CD4-positive, CD25-positive, alpha-beta regulatory T cell (primary cell): ENCODE measurements around the gene MPG. TPM values are rescaled to one million over a fixed set of nuclear protein-coding genes. Genes with fewer than 3 reads are reported as not detected.

Experiments used
- ATAC-seq, 2 donors: fragments of 150-1000 bp; cut with Tn5 transposase; one replicate each; pipeline ENCODE4 v1.10.0; 2021; ENCODE audit warnings: low read depth in 2 of 2, moderate number of reproducible peaks in 2 of 2, moderate library complexity in 1 of 2
- DNase-seq, 3 donors: peaks; one replicate each; pipeline versions ENCODE4 v3.0.0 to v3.0.0-alpha.2; 2012 to 2022; ENCODE audit warnings: mixed read lengths in 1 of 3
- H3K27ac ChIP-seq: one replicate; pipeline ENCODE4 v1.7.0; 2013; ENCODE audit warnings: mild to moderate bottlenecking, low read length; ENCODE audit not compliant: insufficient read depth, poor library complexity, severe bottlenecking
- H3K27me3 ChIP-seq: one replicate; pipeline ENCODE4 v1.7.0; 2013; ENCODE audit warnings: low read length; ENCODE audit not compliant: control insufficient read depth, insufficient read depth
- H3K36me3 ChIP-seq: one replicate; pipeline ENCODE4 v1.7.0; 2013; ENCODE audit warnings: mild to moderate bottlenecking, low read length, moderate library complexity; ENCODE audit not compliant: control insufficient read depth, insufficient read depth
- H3K4me1 ChIP-seq: 2 replicates; pipeline ENCODE4 v1.7.0; 2013; ENCODE audit warnings: mild to moderate bottlenecking, low read length; ENCODE audit not compliant: insufficient read depth, control insufficient read depth, poor library complexity, severe bottlenecking
- H3K4me3 ChIP-seq: one replicate; pipeline ENCODE4 v1.7.0; 2013; ENCODE audit warnings: low read depth, mild to moderate bottlenecking, low read length, moderate library complexity
- H3K9me3 ChIP-seq, 2 experiments: 1 replicate in 1 of 2; 2 replicates in 1 of 2; pipeline ENCODE4 v1.7.0; 2013; ENCODE audit warnings: low read length in 2 of 2, mild to moderate bottlenecking in 1 of 2, moderate library complexity in 1 of 2; ENCODE audit not compliant: control insufficient read depth in 2 of 2
- H3K27ac Mint-ChIP-seq, 3 donors: one replicate each; pipeline ENCODE4 v1.8.0; 2020 to 2022; ENCODE audit warnings: mild to moderate bottlenecking in 3 of 3, mixed read lengths in 3 of 3, moderate library complexity in 2 of 3
- H3K27me3 Mint-ChIP-seq: one replicate; pipeline ENCODE4 v1.8.0; 2022; ENCODE audit warnings: mild to moderate bottlenecking, mixed read lengths
- H3K36me3 Mint-ChIP-seq: one replicate; pipeline ENCODE4 v1.8.0; 2020; ENCODE audit warnings: mixed read lengths
- H3K4me1 Mint-ChIP-seq, 4 donors: one replicate each; pipeline ENCODE4 v1.8.0; 2020 to 2022; ENCODE audit warnings: mixed read lengths in 4 of 4, mild to moderate bottlenecking in 1 of 4
- H3K4me3 Mint-ChIP-seq, 4 donors: one replicate each; pipeline ENCODE4 v1.8.0; 2020 to 2022; ENCODE audit warnings: mild to moderate bottlenecking in 4 of 4, mixed read lengths in 4 of 4, moderate library complexity in 3 of 4
- H3K9me3 Mint-ChIP-seq, 7 donors: one replicate each; pipeline ENCODE4 v1.8.0; 2020 to 2022; ENCODE audit warnings: mixed read lengths in 7 of 7, mild to moderate bottlenecking in 3 of 7, moderate library complexity in 2 of 7
- polyA plus RNA-seq, 4 donors: library from polyadenylated mRNA; unstranded; fragments of 300-500 nt; fragmentation: Illumina TruSeq; gene quantifications; one replicate each; pipeline ENCODE4 v1.2.3, GENCODE V29; 2021
- total RNA-seq: library from RNA; stranded (reverse); gene quantifications from one replicate; pipeline ENCODE4 v1.2.3, GENCODE V29; 2022

The MPG gene
- total and polyA plus RNA-seq, 5 donors from 2014 or later = 29.2 to 82.7 (median 81.2) TPM

GRCh38 chr16:60929-61878 is 16.8 kb upstream of the MPG start:
- H3K27me3 ChIP-seq = no peaks in the 10 kb centered on the region
- H3K27ac ChIP-seq = no peak overlapping the region
- H3K9me3 Mint-ChIP-seq = no peaks in the 10 kb centered on the region
- H3K4me1 ChIP-seq = no peaks in the 10 kb centered on the region
- H3K4me3 Mint-ChIP-seq = no peak overlapping the region
- no peaks in the 10 kb centered on the region for H3K9me3 ChIP-seq
- ATAC-seq = no peak
- peaks cover 13% of the 10 kb centered on the region for H3K27me3 Mint-ChIP-seq
- H3K27ac Mint-ChIP-seq = no peak overlapping the region
- peaks cover 0 to 6% (median 3%) of the 10 kb centered on the region in 4 donors for H3K4me1 Mint-ChIP-seq
- peaks cover under 1% of the 10 kb centered on the region for H3K36me3 Mint-ChIP-seq
- H3K4me3 ChIP-seq = no peak overlapping the region
- no peak for DNase-seq
- H3K36me3 ChIP-seq = peaks cover 1% of the 10 kb centered on the region

DNA sequence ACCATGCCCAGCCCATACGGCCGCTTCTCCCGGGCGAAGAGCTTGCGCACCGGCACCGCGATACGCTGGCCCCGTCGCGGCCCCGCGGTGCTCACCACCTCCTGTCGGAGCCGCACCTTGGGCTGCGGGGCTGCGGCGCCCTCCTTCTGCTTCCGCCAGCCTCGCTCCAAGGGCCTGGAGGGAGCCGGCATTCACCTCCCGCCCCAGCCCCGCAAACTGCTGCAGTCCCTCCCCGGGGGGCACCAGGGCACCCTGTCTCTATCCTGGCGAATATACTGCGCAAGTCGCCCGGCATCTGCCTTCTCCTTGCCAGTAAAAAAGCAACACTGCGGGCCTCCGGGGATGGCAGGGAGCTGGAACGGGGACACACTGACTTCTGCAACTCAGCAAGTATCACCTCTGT is 16.1 kb upstream of the MPG start:
- no peaks in the 10 kb centered on the region for H3K36me3 Mint-ChIP-seq
- ATAC-seq = no peak
- Histone ChIP-seq H3K9me3 (no peaks in the 10 kb centered on the region), H3K27ac (no peak overlapping the region), H3K4me1 (no peaks in the 10 kb centered on the region), H3K27me3 (no peaks in the 10 kb centered on the region), H3K4me3 (no peak overlapping the region), H3K36me3 (no peaks in the 10 kb centered on the region)
- DNase-seq = no peak
- H3K4me1 Mint-ChIP-seq = peaks cover 0 to 6% (median 3%) of the 10 kb centered on the region in 4 donors
- H3K27ac Mint-ChIP-seq = no peak overlapping the region
- H3K4me3 Mint-ChIP-seq = no peak overlapping the region
- no peaks in the 10 kb centered on the region for H3K9me3 Mint-ChIP-seq
- peaks cover 13% of the 10 kb centered on the region for H3K27me3 Mint-ChIP-seq

GRCh38 chr16:62283-62967 is 15.6 kb upstream of the MPG start:
- ATAC-seq (no peak), DNase-seq (no peak)
- Mint-ChIP-seq H3K36me3 (no peaks in the 10 kb centered on the region), H3K27me3 (peaks cover 14% of the 10 kb centered on the region), H3K4me3 (no peak overlapping the region), H3K9me3 (no peaks in the 10 kb centered on the region), H3K27ac (no peak overlapping the region), H3K4me1 (peaks cover 0 to 6% (median 3%) of the 10 kb centered on the region in 4 donors)
- Histone ChIP-seq H3K9me3 (no peaks in the 10 kb centered on the region), H3K4me3 (no peak overlapping the region), H3K27ac (no peak overlapping the region), H3K4me1 (no peaks in the 10 kb centered on the region), H3K27me3 (no peaks in the 10 kb centered on the region), H3K36me3 (no peaks in the 10 kb centered on the region)

DNA sequence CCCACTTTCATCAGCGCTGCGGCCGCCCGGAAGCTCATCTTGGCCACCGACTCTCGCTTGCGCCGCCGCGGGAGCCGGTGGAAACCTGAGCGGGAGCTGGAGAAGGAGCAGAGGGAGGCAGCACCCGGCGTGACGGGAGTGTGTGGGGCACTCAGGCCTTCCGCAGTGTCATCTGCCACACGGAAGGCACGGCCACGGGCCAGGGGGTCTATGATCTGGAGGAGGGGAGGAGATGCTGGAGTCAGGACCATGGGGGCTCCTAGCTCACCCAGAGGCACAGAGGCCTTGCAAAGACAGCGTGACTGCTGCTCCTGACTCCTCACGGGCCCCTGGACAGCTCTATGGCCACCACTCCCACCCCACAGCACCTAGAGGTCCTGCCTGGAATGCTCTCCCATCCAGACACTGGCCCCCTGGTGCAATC is 15.0 kb upstream of the MPG start:
- ATAC-seq (no peak), DNase-seq (no peak)
- Mint-ChIP-seq H3K9me3 (peaks cover 0 to 2% (median 0%) of the 10 kb centered on the region in 7 donors), H3K4me3 (no peak overlapping the region), H3K27me3 (peaks cover 18% of the 10 kb centered on the region), H3K4me1 (peaks cover 0 to 6% (median 3%) of the 10 kb centered on the region in 4 donors), H3K36me3 (no peaks in the 10 kb centered on the region), H3K27ac (no peak overlapping the region)
- no peak overlapping the region for H3K4me3 ChIP-seq
- no peaks in the 10 kb centered on the region for H3K36me3 ChIP-seq
- no peaks in the 10 kb centered on the region for H3K27me3 ChIP-seq
- H3K9me3 ChIP-seq = no peaks in the 10 kb centered on the region
- no peak overlapping the region for H3K27ac ChIP-seq
- H3K4me1 ChIP-seq = no peaks in the 10 kb centered on the region

- peaks cover 0 to 2% (median 0%) of the 10 kb centered on the region in 7 donors for H3K9me3 Mint-ChIP-seq
- no peaks in the 10 kb centered on the region for H3K27me3 ChIP-seq
- H3K4me1 Mint-ChIP-seq = peaks cover 0 to 6% (median 3%) of the 10 kb centered on the region in 4 donors
- no peaks in the 10 kb centered on the region for H3K36me3 ChIP-seq
- no peaks in the 10 kb centered on the region for H3K9me3 ChIP-seq
- H3K4me3 Mint-ChIP-seq = peak overlapping the region in 1 of 4 donors; percentile 38
- H3K27me3 Mint-ChIP-seq = peaks cover 18% of the 10 kb centered on the region
- H3K27ac ChIP-seq = no peak overlapping the region
- H3K36me3 Mint-ChIP-seq = no peaks in the 10 kb centered on the region
- ATAC-seq (no peak), DNase-seq (no peak)
- H3K27ac Mint-ChIP-seq = no peak overlapping the region
- H3K4me1 ChIP-seq = no peaks in the 10 kb centered on the region
- H3K4me3 ChIP-seq = no peak overlapping the region
These were observed 14.6 kb upstream of the MPG start for GRCh38 chr16:63466-63865.

GRCh38 chr16:63998-64913 is 13.8 kb upstream of the MPG start:
- no peaks in the 10 kb centered on the region for H3K36me3 ChIP-seq
- H3K4me1 ChIP-seq = no peaks in the 10 kb centered on the region
- H3K9me3 ChIP-seq = no peaks in the 10 kb centered on the region
- H3K27me3 ChIP-seq = no peaks in the 10 kb centered on the region
- no peak for ATAC-seq
- Mint-ChIP-seq H3K9me3 (peaks cover 0 to 2% (median 0%) of the 10 kb centered on the region in 7 donors), H3K4me1 (peaks cover 0 to 6% (median 3%) of the 10 kb centered on the region in 4 donors), H3K27ac (no peak overlapping the region), H3K27me3 (peaks cover 18% of the 10 kb centered on the region), H3K36me3 (no peaks in the 10 kb centered on the region), H3K4me3 (no peak overlapping the region)
- no peak for DNase-seq
- no peak overlapping the region for H3K4me3 ChIP-seq
- H3K27ac ChIP-seq = no peak overlapping the region

DNA sequence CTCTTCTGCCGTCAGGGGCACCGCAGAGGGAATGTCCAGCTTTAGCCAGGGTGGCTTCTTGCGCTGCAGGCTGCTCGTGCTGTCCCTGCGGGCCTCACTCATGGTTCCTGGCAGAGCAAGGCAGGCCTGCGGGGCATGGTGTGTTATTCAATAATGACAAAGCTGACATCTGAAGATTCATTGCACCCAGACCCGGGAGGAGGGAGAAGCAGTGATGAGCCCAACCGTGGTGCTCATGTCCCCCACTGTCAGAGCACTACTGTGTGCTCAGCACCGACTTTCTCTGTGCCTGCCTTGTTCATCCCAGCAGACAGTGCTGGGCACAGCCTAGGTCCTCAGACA is 13.1 kb upstream of the MPG start:
- H3K27me3 Mint-ChIP-seq = peaks cover 18% of the 10 kb centered on the region
- H3K4me3 Mint-ChIP-seq = no peak overlapping the region
- no peak overlapping the region for H3K27ac ChIP-seq
- no peak overlapping the region for H3K27ac Mint-ChIP-seq
- H3K9me3 Mint-ChIP-seq = peaks cover 0 to 2% (median 0%) of the 10 kb centered on the region in 7 donors
- ATAC-seq (no peak), DNase-seq (no peak)
- H3K4me1 Mint-ChIP-seq = peaks cover 0 to 6% (median 3%) of the 10 kb centered on the region in 4 donors
- H3K36me3 ChIP-seq = no peaks in the 10 kb centered on the region
- no peaks in the 10 kb centered on the region for H3K27me3 ChIP-seq
- no peaks in the 10 kb centered on the region for H3K36me3 Mint-ChIP-seq
- H3K4me3 ChIP-seq = no peak overlapping the region
- H3K4me1 ChIP-seq = no peaks in the 10 kb centered on the region
- no peaks in the 10 kb centered on the region for H3K9me3 ChIP-seq
